Immature natural killer cell (primary cell): Measurements from ENCODE around the gene YEATS4. TPM values are rescaled to one million over a fixed set of nuclear protein-coding genes. Genes with fewer than 3 reads are reported as not detected.

Experiments used
- DNase-seq, 3 donors: peaks; one replicate each; pipeline ENCODE4 v3.0.0; 2022; ENCODE audit warnings: mixed read lengths in 1 of 3
- H3K27ac Mint-ChIP-seq, 6 donors: one replicate each; pipeline ENCODE4 v1.8.0; 2020; ENCODE audit warnings: mixed read lengths in 6 of 6, mild to moderate bottlenecking in 5 of 6, inconsistent platforms in 4 of 6, moderate library complexity in 3 of 6
- H3K27me3 Mint-ChIP-seq, 3 donors: one replicate each; pipeline ENCODE4 v1.8.0; 2020 to 2021; ENCODE audit warnings: low read depth in 3 of 3, mild to moderate bottlenecking in 3 of 3, mixed read lengths in 3 of 3, moderate library complexity in 3 of 3, inconsistent platforms in 1 of 3
- H3K36me3 Mint-ChIP-seq, 3 donors: one replicate each; pipeline ENCODE4 v1.8.0; 2020; ENCODE audit warnings: mixed read lengths in 3 of 3, inconsistent platforms in 2 of 3, mild to moderate bottlenecking in 2 of 3
- H3K4me1 Mint-ChIP-seq, 2 donors: one replicate each; pipeline ENCODE4 v1.8.0; 2020; ENCODE audit warnings: inconsistent platforms in 2 of 2, mild to moderate bottlenecking in 2 of 2, mixed read lengths in 2 of 2, moderate library complexity in 1 of 2
- H3K4me3 Mint-ChIP-seq, 5 donors: one replicate each; pipeline ENCODE4 v1.8.0; 2020; ENCODE audit warnings: mild to moderate bottlenecking in 5 of 5, mixed read lengths in 5 of 5, inconsistent platforms in 3 of 5, moderate library complexity in 3 of 5
- H3K9me3 Mint-ChIP-seq, 6 donors: one replicate each; pipeline ENCODE4 v1.8.0; 2020; ENCODE audit warnings: mild to moderate bottlenecking in 6 of 6, mixed read lengths in 6 of 6, inconsistent platforms in 4 of 6, moderate library complexity in 3 of 6
- polyA plus RNA-seq, 3 donors: library from polyadenylated mRNA; unstranded; fragments of 300-500 nt; fragmentation: Illumina TruSeq; gene quantifications; one replicate each; pipeline ENCODE4 v1.2.3, GENCODE V29; 2021

The YEATS4 gene
- polyA plus RNA-seq, 3 donors from 2014 or later = 26.6 to 41.8 (median 31.9) TPM

- peaks cover 0 to 3% (median 0%) of the 10 kb centered on the region in 3 donors for H3K27me3 Mint-ChIP-seq
- H3K27ac Mint-ChIP-seq = no peak overlapping the region
- no peaks in the 10 kb centered on the region for H3K36me3 Mint-ChIP-seq
- no peak for DNase-seq
- H3K4me1 Mint-ChIP-seq = no peaks in the 10 kb centered on the region
- no peaks in the 10 kb centered on the region for H3K9me3 Mint-ChIP-seq
- no peak overlapping the region for H3K4me3 Mint-ChIP-seq
These were observed 9.4 kb upstream of the YEATS4 start for GRCh38 chr12:69350002-69350626.

- Mint-ChIP-seq H3K4me1 (no peaks in the 10 kb centered on the region), H3K27ac (no peak overlapping the region), H3K4me3 (no peak overlapping the region), H3K27me3 (peaks cover 0 to 3% (median 0%) of the 10 kb centered on the region in 3 donors), H3K9me3 (no peaks in the 10 kb centered on the region), H3K36me3 (no peaks in the 10 kb centered on the region)
- DNase-seq = no peak
These were observed 8.8 kb upstream of the YEATS4 start for GRCh38 chr12:69350777-69351176.

- H3K9me3 Mint-ChIP-seq = no peaks in the 10 kb centered on the region
- H3K27ac Mint-ChIP-seq = no peak overlapping the region
- no peak for DNase-seq
- no peak overlapping the region for H3K4me3 Mint-ChIP-seq
- H3K27me3 Mint-ChIP-seq = peaks cover 0 to 3% (median 1%) of the 10 kb centered on the region in 3 donors
- no peaks in the 10 kb centered on the region for H3K4me1 Mint-ChIP-seq
- no peaks in the 10 kb centered on the region for H3K36me3 Mint-ChIP-seq
These were observed 7.9 kb upstream of the YEATS4 start for GRCh38 chr12:69351462-69352236.

GRCh38 chr12:69352904-69353303 is 6.6 kb upstream of the YEATS4 start:
- Mint-ChIP-seq H3K9me3 (no peaks in the 10 kb centered on the region), H3K4me3 (no peak overlapping the region), H3K36me3 (no peaks in the 10 kb centered on the region), H3K4me1 (peaks cover 4 to 6% of the 10 kb centered on the region in 2 donors), H3K27me3 (peaks cover 1 to 7% (median 6%) of the 10 kb centered on the region in 3 donors), H3K27ac (no peak overlapping the region)
- DNase-seq = no peak

GRCh38 chr12:69354172-69354555 is 5.4 kb upstream of the YEATS4 start:
- Mint-ChIP-seq H3K36me3 (no peaks in the 10 kb centered on the region), H3K4me3 (no peak overlapping the region), H3K4me1 (peaks cover 7 to 10% of the 10 kb centered on the region in 2 donors), H3K27me3 (peaks cover 1 to 9% (median 6%) of the 10 kb centered on the region in 3 donors), H3K9me3 (no peaks in the 10 kb centered on the region), H3K27ac (no peak overlapping the region)
- DNase-seq = no peak

GRCh38 chr12:69354556-69355187 is 4.9 kb upstream of the YEATS4 start:
- Mint-ChIP-seq H3K4me1 (peaks cover 11 to 15% of the 10 kb centered on the region in 2 donors), H3K36me3 (no peaks in the 10 kb centered on the region), H3K27me3 (peaks cover 1 to 14% (median 9%) of the 10 kb centered on the region in 3 donors), H3K9me3 (no peaks in the 10 kb centered on the region), H3K27ac (no peak overlapping the region), H3K4me3 (no peak overlapping the region)
- no peak for DNase-seq

GRCh38 chr12:69355363-69356028 is 4.0 kb upstream of the YEATS4 start:
- H3K9me3 Mint-ChIP-seq = no peaks in the 10 kb centered on the region
- peaks cover 16 to 23% of the 10 kb centered on the region in 2 donors for H3K4me1 Mint-ChIP-seq
- no peak overlapping the region for H3K27ac Mint-ChIP-seq
- no peaks in the 10 kb centered on the region for H3K36me3 Mint-ChIP-seq
- DNase-seq = no peak
- H3K4me3 Mint-ChIP-seq = no peak overlapping the region
- H3K27me3 Mint-ChIP-seq = peaks cover 1 to 18% (median 9%) of the 10 kb centered on the region in 3 donors

GRCh38 chr12:69360348-69360672 is 767 bp downstream of the YEATS4 start:
- peak overlapping the region; percentile 77 to 90 (median 86) for H3K4me3 Mint-ChIP-seq
- H3K36me3 Mint-ChIP-seq = peaks cover 0 to 4% (median 0%) of the 10 kb centered on the region in 3 donors
- DNase-seq = no peak
- peaks cover 19 to 29% of the 10 kb centered on the region in 2 donors for H3K4me1 Mint-ChIP-seq
- no peaks in the 10 kb centered on the region for H3K9me3 Mint-ChIP-seq
- H3K27me3 Mint-ChIP-seq = peaks cover 1 to 18% (median 6%) of the 10 kb centered on the region in 3 donors
- H3K27ac Mint-ChIP-seq = peak overlapping the region; percentile 71 to 96 (median 91)

GRCh38 chr12:69366796-69367195 is 7.3 kb downstream of the YEATS4 start:
- Mint-ChIP-seq H3K9me3 (no peaks in the 10 kb centered on the region), H3K36me3 (peaks cover 16 to 18% (median 16%) of the 10 kb centered on the region in 3 donors), H3K27ac (no peak overlapping the region), H3K4me1 (peaks cover 0 to under 1% of the 10 kb centered on the region in 2 donors), H3K4me3 (no peak overlapping the region), H3K27me3 (peaks cover 0 to 2% (median 0%) of the 10 kb centered on the region in 3 donors)
- DNase-seq = no peak

GRCh38 chr12:69368171-69368570 is 8.6 kb downstream of the YEATS4 start:
- no peak for DNase-seq
- Mint-ChIP-seq H3K9me3 (no peaks in the 10 kb centered on the region), H3K4me3 (no peak overlapping the region), H3K27me3 (peaks cover 0 to 5% (median 0%) of the 10 kb centered on the region in 3 donors), H3K36me3 (peaks cover 17 to 24% (median 23%) of the 10 kb centered on the region in 3 donors), H3K4me1 (no peaks in the 10 kb centered on the region), H3K27ac (no peak overlapping the region)

- Mint-ChIP-seq H3K4me1 (no peaks in the 10 kb centered on the region), H3K27ac (no peak overlapping the region)
These were observed 23.5 kb downstream of the YEATS4 start for GRCh38 chr12:69383074-69383473.

GRCh38 chr12:69385038-69385437 is 25.5 kb downstream of the YEATS4 start:
- Mint-ChIP-seq H3K4me1 (no peaks in the 10 kb centered on the region), H3K36me3 (peaks cover 0 to 16% (median 16%) of the 10 kb centered on the region in 3 donors), H3K4me3 (no peak overlapping the region), H3K27me3 (peaks cover 0 to 2% (median 0%) of the 10 kb centered on the region in 3 donors), H3K9me3 (no peaks in the 10 kb centered on the region), H3K27ac (no peak overlapping the region)
- DNase-seq = no peak

More at GRCh38 chr12:69383074-69383473, 23.5 kb downstream of the YEATS4 start:
- H3K4me3 Mint-ChIP-seq = no peak overlapping the region
- peaks cover 10 to 25% (median 22%) of the 10 kb centered on the region in 3 donors for H3K36me3 Mint-ChIP-seq
- no peaks in the 10 kb centered on the region for H3K9me3 Mint-ChIP-seq
- H3K27me3 Mint-ChIP-seq = peaks cover 0 to 2% (median 0%) of the 10 kb centered on the region in 3 donors
- no peak for DNase-seq

- no peaks in the 10 kb centered on the region for H3K4me1 Mint-ChIP-seq
- H3K27ac Mint-ChIP-seq = no peak overlapping the region
- H3K9me3 Mint-ChIP-seq = no peaks in the 10 kb centered on the region
- H3K27me3 Mint-ChIP-seq = no peaks in the 10 kb centered on the region
- H3K36me3 Mint-ChIP-seq = peaks cover 0 to 25% (median 17%) of the 10 kb centered on the region in 3 donors
- no peak overlapping the region for H3K4me3 Mint-ChIP-seq
- no peak for DNase-seq
These were observed 27.4 kb downstream of the YEATS4 start for GRCh38 chr12:69386921-69387320.
